Keratinocyte (primary cell): Measurements from ENCODE around the gene INHBC. TPM values are rescaled to one million over a fixed set of nuclear protein-coding genes. Genes with fewer than 3 reads are reported as not detected.
A peak's percentile ranks its signal among the peaks of the same experiment; 100 is the strongest.

Source experiments
- DNase-seq: peaks from one replicate; pipeline ENCODE4 v3.0.0-alpha.2; 2011; ENCODE audit warnings: low read depth, missing footprints, low spot score
- FAIRE-seq: peaks from 2 replicates; lab custom pipeline; 2011; peaks lifted over from hg19 to GRCh38; lab: Jason Lieb, UNC
- H2AFZ ChIP-seq: 2 replicates; pipeline ENCODE4 v1.6.0; 2012; ENCODE audit warnings: low read length, control low read depth, inconsistent platforms; ENCODE audit not compliant: control insufficient read depth
- H3K27ac ChIP-seq: 2 replicates; pipeline ENCODE4 v1.5.1; 2011; ENCODE audit warnings: low read length; ENCODE audit not compliant: control insufficient read depth, insufficient read depth
- H3K27me3 ChIP-seq: 3 replicates; pipeline ENCODE4 v1.6.0; 2011; ENCODE audit warnings: low read length; ENCODE audit not compliant: control insufficient read depth, insufficient read depth; ENCODE audit errors: extremely low read depth
- H3K36me3 ChIP-seq, 2 experiments: 2 replicates in 1 of 2; 3 replicates in 1 of 2; pipeline ENCODE4 v1.5.1; 2011; ENCODE audit warnings: low read length in 2 of 2, mild to moderate bottlenecking in 1 of 2; ENCODE audit not compliant: control insufficient read depth in 2 of 2, insufficient read depth in 2 of 2; ENCODE audit errors: extremely low read depth in 1 of 2
- H3K4me1 ChIP-seq: 3 replicates; pipeline ENCODE4 v1.5.1; 2011; ENCODE audit warnings: low read length; ENCODE audit not compliant: control insufficient read depth, insufficient read depth; ENCODE audit errors: extremely low read depth
- H3K4me2 ChIP-seq: 3 replicates; pipeline ENCODE4 v1.6.0; 2011; ENCODE audit warnings: low read depth, low read length; ENCODE audit not compliant: control insufficient read depth, insufficient read depth; ENCODE audit errors: extremely low read depth
- H3K4me3 ChIP-seq, 3 experiments: fragments of 200-600 bp in 1 of 3; sonication (generic) in 1 of 3; 2 replicates in 2 of 3; 3 replicates in 1 of 3; pipeline ENCODE4 v1.5.1; 2011 to 2016; ENCODE audit warnings: low read length in 3 of 3, mild to moderate bottlenecking in 3 of 3, control low read depth in 2 of 3, inconsistent platforms in 1 of 3, low read depth in 1 of 3, mixed read lengths in 1 of 3, mixed run types in 1 of 3, moderate library complexity in 1 of 3; ENCODE audit not compliant: control insufficient read depth in 2 of 3, insufficient read depth in 2 of 3; ENCODE audit errors: extremely low read depth in 1 of 3
- H3K79me2 ChIP-seq: 2 replicates; pipeline ENCODE4 v1.6.0; 2012; ENCODE audit warnings: low read length; ENCODE audit not compliant: control insufficient read depth, insufficient read depth
- H3K9ac ChIP-seq: 3 replicates; pipeline ENCODE4 v1.6.0; 2011; ENCODE audit warnings: low read length; ENCODE audit not compliant: control insufficient read depth, insufficient read depth; ENCODE audit errors: extremely low read depth
- H3K9me1 ChIP-seq: 3 replicates; pipeline ENCODE4 v1.6.0; 2011; ENCODE audit warnings: low read length; ENCODE audit not compliant: control insufficient read depth, insufficient read depth; ENCODE audit errors: extremely low read depth
- H3K9me3 ChIP-seq: 2 replicates; pipeline ENCODE4 v1.5.1; 2012; ENCODE audit warnings: low read depth, low read length; ENCODE audit not compliant: control insufficient read depth
- H4K20me1 ChIP-seq: 3 replicates; pipeline ENCODE4 v1.6.0; 2011; ENCODE audit warnings: low read length; ENCODE audit not compliant: control insufficient read depth, insufficient read depth; ENCODE audit errors: extremely low read depth
- EZH2 ChIP-seq: IDR thresholded peaks from one replicate; pipeline ENCODE4 v1.6.1; 2012; ENCODE audit warnings: inconsistent platforms, mild to moderate bottlenecking, low read length, moderate library complexity
- dilution Hi-C: fragments of 300-500 bp; cut with MboI; formaldehyde crosslinking; loops from one replicate; pipeline ENCODE4 v1.7.0; 2020; ENCODE audit warnings: low sequenced_read_pairs; ENCODE audit not compliant: extremely low pct_ligation_motif_present
- polyA plus RNA-seq, 5 experiments: library from polyadenylated mRNA; depleted of rRNA in 3 of 5; stranded (reverse) in 3 of 5; stranded (forward) in 1 of 5; unstranded in 1 of 5; fragments of >200 nt; gene quantifications; 1 replicate in 1 of 5; 2 replicates in 3 of 5; 3 replicates in 1 of 5; pipeline versions ENCODE4 v1.2.1 to v1.2.3, GENCODE V29; 2011 to 2012; ENCODE audit warnings: missing spikeins in 2 of 5, low read depth in 1 of 5, low replicate concordance in 1 of 5
- TF ChIP-seq, protein P1 (sequence below), 3 experiments: IDR thresholded peaks in 1 of 3; conservative IDR thresholded peaks in 1 of 3; optimal IDR thresholded peaks in 1 of 3; 2 replicates in 2 of 3; 3 replicates in 1 of 3; pipeline versions ENCODE3 to v1.5.1; 2011; ENCODE audit warnings: low read length in 3 of 3, mild to moderate bottlenecking in 3 of 3, moderate library complexity in 2 of 3, control low read depth in 1 of 3, inconsistent platforms in 1 of 3; ENCODE audit not compliant: insufficient read depth in 2 of 3; ENCODE audit errors: extremely low read depth in 1 of 3

INHBC gene
- polyA plus RNA-seq, 1 donor (not counting 4 experiments of a cell fraction or from before 2014, with no cell fraction given): 0.04 TPM

DNA sequence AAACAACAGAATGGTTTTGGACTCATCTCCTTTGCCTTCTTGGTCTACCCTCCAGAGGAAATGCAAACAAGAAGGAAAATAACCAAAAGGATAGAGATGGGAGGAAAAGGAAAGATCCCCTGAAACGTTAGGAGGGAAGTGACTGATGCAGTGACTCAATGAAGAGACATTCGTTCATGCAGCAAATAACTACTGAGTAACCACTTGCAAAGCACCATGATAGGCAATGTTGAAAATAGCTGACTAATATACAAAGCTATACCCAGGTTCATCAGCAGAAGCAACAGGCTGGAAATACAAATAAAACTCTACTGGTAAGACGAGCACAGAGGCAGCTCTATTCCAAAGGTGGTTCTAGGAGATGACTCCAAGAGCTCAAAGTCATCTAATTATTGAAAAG, 45.6 kb upstream of the INHBC start:
- Histone ChIP-seq H3K4me3 (no peak overlapping the region), H3K4me1 (peaks cover 19% of the 10 kb centered on the region), H3K4me2 (peak overlapping the region; percentile 67), H3K79me2 (peaks cover 3% of the 10 kb centered on the region), H3K9ac (no peak overlapping the region), H3K9me1 (no peaks in the 10 kb centered on the region), H3K27me3 (no peaks in the 10 kb centered on the region), H3K36me3 (peaks cover 4 to 5% of the 10 kb centered on the region in 2 experiments), H3K27ac (peak overlapping the region; percentile 47), H4K20me1 (no peaks in the 10 kb centered on the region), H2AFZ (no peak overlapping the region), H3K9me3 (no peaks in the 10 kb centered on the region)
- TF ChIP-seq, protein P1, sequence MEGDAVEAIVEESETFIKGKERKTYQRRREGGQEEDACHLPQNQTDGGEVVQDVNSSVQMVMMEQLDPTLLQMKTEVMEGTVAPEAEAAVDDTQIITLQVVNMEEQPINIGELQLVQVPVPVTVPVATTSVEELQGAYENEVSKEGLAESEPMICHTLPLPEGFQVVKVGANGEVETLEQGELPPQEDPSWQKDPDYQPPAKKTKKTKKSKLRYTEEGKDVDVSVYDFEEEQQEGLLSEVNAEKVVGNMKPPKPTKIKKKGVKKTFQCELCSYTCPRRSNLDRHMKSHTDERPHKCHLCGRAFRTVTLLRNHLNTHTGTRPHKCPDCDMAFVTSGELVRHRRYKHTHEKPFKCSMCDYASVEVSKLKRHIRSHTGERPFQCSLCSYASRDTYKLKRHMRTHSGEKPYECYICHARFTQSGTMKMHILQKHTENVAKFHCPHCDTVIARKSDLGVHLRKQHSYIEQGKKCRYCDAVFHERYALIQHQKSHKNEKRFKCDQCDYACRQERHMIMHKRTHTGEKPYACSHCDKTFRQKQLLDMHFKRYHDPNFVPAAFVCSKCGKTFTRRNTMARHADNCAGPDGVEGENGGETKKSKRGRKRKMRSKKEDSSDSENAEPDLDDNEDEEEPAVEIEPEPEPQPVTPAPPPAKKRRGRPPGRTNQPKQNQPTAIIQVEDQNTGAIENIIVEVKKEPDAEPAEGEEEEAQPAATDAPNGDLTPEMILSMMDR (optimal IDR thresholded peaks at IDR 0.05 in 1 of 3, IDR thresholded peaks at IDR 0.05 in 1 of 3, conservative IDR thresholded peaks at IDR 0.05 in 1 of 3; ENCODE audit: extremely low read depth in 1 of 3, insufficient read depth in 2 of 3, low read length in 3 of 3): no peak
- TF ChIP-seq EZH2: no peak
- FAIRE-seq: peak; percentile 94
- dilution Hi-C loops: no loop called here
- peak; percentile 50 for DNase-seq

DNA sequence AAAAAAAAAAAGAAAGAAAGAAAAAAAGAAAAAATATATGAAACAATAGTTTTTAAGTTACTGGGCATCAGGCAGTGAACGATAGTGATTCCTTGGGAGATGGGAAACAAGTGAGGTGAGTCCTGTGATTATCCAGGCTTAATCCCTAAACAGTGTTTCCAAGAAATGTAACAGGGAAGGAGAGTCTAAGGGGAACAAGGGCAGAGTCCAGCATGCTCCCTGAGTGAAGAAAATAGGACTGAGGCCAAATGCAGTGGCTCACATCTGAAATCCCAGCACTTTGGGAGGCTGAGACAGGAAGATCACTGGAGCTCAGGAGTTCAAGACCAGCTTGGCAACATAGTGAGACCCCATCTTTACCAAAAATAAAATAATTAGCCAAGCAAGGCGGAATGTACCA, 44.4 kb upstream of the INHBC start:
- Histone ChIP-seq H3K9me3 (no peaks in the 10 kb centered on the region), H3K9me1 (no peaks in the 10 kb centered on the region), H2AFZ (no peak overlapping the region), H3K36me3 (peaks cover 4 to 5% of the 10 kb centered on the region in 2 experiments), H3K4me1 (peaks cover 19% of the 10 kb centered on the region), H3K4me3 (no peak overlapping the region), H3K27ac (no peak overlapping the region), H3K4me2 (no peak overlapping the region), H3K9ac (no peak overlapping the region), H3K79me2 (peaks cover 3% of the 10 kb centered on the region), H3K27me3 (no peaks in the 10 kb centered on the region), H4K20me1 (no peaks in the 10 kb centered on the region)
- dilution Hi-C loops: no loop called here
- DNase-seq: no peak
- FAIRE-seq: no peak
- TF ChIP-seq, protein P1 (optimal IDR thresholded peaks at IDR 0.05 in 1 of 3, IDR thresholded peaks at IDR 0.05 in 1 of 3, conservative IDR thresholded peaks at IDR 0.05 in 1 of 3; ENCODE audit: extremely low read depth in 1 of 3, insufficient read depth in 2 of 3, low read length in 3 of 3): no peak
- no peak for TF ChIP-seq EZH2
